Stimulated activated CD8-positive, alpha-beta memory T cell treated with anti-CD3 and anti-CD28 coated beads, Interleukin-15, amount 100 ng/mL, for 4 hours (primary cell): Measurements from ENCODE around the gene FBF1.
"Not testable (repeated sequence)": the region's sequence is repeated elsewhere in the genome, so short reads cannot be mapped to it uniquely, and the experiment has no call there.

Experiments used
- DNase-seq, 2 donors: peaks; one replicate each; pipeline ENCODE4 v3.0.0-alpha.2; 2020; ENCODE audit warnings: low read depth in 2 of 2

Gene FBF1

DNA sequence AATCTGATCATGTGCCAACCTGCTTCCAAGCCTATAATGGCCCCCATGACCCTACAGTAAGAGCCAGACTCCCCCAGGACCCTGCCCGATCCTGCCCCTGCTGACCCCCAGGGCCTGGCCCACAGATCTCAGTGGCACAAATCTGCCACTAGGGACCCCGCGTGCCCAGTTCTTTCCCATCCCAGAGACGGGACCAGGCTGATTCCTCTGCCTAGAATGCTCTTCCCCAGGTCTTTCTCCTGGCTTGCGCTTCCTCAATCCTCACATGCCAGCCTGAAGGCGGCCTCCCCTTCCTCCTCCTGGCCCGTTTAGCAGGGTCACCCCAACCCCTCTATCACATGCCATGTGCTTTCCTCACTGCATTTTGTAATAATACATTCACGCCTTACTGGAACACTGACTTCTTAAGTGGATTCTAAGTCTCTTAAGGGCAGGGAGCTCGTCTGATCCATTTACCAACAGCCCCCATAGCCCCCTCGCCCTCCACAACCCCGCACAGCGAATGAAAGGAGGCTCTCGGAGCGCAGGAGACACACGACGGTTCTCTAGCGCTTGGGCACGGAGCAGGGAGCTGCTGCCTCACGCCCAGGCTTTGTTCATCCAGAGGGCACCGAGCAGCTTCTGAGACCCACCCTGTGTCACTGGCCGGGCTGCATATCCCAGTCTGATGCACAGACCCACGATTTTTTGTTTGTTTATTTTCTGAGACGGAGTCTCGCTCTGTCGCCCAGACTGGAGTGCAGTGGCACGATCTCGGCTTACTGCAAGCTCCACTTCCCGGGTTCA lies 45.3 kb downstream of the FBF1 start:
- no peak for DNase-seq

DNA sequence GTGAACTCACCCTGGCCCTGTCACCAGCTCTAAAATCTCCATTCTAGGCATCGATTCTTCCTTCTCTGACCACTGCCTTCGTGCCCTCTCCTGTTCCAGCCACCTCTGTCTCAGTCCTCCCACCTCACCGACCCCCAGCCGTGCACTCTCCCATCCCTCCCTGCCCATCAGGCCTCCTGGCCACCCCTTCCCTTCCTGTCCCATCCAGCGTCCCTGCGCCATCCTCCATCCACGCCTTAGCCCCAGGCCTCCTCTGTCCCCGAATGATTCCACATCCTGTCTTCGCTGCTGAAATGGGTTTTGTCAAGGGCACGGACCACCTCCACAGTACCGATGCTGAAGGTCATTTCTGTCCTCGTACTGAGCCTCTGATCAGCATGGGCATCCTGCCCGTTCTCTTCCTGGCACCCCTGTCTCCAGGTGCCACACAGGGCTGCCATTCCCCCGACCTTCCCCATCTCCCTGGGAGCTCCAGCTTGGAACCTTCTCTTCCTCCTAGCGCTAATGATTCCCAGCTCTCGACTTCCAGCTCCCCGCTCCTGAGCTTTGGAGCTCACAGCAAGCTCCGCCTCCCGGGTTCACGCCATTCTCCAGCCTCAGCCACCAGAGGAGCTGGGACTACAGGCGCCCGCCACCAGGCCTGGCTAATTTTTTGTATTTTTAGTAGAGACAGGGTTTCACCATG lies 46.7 kb downstream of the FBF1 start:
- DNase-seq: no peak

DNA sequence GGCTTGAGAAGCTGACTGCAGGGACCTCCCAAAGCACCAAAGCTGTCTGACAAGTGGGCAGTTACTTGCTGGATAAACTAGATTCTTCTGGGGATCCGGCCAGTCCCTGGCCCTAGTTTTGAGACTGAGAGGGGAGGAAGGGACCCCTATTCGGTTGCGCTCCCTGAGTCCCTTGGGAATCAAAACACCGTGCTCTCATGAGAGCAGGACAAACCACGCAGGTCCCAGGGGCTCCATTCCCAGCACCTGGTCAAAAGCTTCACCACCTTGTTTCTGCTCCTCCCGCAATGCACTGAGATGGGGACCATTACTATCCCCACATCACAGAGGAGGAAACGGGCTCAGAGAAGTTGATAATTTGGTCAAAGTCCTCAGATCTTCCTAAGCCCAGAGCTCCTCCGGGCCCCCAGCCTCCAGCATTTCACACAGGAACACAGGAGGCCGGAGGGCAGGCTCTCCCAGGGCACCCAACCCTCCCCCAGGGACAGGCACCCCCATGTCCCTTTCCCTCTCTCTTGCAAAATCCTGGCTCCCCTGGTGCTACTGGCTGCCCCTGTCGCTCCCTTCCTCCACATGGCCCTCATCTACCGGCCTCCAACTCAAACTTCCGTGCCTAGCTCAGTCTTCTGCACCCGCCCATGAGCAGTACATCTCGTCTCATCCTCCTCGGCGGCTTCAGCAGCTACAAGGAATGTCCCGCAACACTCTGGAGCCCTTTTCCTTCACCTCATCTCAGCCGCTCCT lies 47.4 kb downstream of the FBF1 start:
- no peak for DNase-seq

DNA sequence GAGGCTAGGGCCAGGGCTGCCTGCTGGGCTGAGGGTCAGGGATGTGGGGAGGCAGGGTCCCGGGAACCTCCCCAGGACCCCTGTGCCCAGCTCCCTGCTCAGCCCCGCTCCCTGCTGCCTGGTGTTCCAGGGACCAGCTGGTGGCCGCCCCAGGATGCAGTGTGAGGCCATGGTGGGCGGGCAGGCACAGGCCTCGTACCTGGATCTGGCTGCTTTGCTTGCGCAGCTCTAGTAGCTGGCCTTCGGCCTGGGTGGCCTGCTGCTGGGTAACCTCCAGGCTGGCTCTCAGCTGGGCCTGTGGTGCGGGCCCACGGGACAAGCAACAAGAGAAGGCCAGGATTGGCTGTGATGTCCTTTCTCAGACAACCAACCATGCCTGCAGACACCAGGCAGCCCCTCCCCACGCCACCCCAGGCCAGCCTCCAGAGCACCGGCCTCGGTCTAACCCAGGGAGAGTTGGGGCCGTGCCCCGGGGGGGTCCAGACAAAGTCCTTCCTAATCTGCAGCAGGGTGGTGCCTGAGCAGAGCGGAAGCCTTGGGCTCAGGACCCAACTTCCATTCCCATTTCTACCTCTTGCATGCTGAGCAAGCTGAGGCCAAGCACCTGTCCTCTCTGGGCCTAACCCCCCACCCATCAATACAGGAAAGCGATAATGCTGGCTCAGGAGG lies 48.2 kb downstream of the FBF1 start:
- DNase-seq: no peak

DNA sequence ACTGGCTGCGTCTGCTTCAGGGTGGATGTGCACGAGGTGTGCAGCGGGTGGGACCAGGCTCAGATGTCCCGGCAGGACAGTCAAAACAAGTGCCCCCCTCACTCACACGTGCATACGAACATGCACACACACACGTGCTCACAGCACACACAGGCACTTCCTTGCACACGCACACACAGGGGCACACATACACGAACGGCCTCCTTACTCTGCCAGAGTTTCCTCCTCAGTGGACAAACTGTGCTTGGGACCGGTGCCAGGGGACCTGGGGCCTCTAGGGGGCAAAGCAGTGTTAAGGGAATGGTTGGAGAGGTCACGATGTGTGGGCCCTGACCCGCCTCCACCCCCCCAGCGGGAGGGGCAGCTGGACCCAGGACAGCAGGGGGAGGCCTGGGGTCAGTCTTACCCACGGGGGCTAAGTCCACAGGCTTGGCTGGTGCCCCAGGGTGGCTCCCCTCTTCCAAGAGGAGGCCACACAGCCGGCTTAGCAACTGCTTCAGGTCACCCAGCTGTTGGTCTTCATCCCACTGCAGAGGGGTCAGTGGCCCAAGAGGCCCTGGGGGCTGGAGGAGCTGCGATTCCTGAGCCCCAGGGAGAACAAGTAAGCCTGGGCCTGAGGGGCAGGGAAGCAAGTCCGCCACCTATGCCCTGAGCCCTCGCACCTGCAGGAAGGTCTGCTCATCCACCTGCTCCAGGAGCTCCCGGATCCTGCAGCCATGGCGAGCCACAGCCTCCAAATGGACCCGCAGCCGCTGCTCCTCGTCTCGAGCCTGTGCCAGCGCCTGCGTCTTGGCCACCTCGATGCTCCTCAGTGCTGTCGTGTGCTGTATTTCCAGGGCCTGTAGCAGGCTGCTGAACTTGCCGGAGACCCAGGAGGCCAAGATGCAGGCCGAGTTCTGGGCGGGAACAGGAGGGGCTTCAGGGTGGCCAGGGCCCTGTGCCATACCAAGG lies 49.0 kb downstream of the FBF1 start:
- no peak for DNase-seq

DNA sequence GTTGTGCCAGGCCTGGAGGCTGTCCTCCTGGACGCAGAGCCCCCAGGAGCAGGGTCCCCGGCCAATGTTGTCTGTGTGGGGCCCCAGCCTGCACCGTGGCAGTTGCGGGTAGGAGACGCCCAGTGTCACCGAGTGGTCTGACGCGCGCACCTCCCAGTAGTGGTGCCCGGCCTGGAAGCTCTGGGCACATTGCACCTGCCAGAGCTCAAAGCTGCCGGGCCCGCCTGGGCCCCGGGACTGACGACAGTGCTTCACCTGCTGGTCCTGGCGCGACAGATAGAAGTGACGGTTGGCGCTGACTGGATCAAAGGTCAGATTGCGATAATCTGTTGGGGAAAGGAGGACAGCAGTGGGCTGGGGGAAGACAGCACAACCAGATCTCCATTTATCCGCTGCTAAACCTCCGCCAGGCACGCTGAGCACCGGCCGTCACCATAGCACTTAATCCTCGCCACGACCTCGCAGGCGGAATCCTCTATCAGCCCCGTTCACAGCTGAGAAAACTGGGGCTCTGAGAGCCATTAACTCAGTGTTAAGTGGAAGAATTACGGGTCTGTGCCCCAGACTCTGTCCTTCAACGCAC lies 49.7 kb downstream of the FBF1 start:
- no peak for DNase-seq

DNA sequence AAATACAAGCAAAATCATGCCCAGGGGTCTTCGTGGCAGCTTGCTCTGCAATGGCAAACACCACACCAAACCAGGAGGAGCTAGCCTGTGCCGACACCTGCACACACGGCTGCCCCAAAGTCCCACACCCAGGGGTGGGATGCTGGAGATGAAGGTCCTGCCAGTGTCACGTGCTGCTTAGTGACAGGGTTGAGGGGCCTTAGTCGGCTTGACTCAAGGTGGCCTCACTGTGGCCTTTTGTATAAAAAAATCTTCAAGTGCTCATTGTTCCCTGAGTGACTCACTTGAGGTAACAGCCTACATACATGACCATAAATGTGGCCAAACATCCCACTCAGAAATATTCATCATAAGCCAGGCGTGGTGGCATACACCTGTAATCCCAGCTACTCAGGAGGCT lies 51.4 kb downstream of the FBF1 start:
- DNase-seq: no peak

DNA sequence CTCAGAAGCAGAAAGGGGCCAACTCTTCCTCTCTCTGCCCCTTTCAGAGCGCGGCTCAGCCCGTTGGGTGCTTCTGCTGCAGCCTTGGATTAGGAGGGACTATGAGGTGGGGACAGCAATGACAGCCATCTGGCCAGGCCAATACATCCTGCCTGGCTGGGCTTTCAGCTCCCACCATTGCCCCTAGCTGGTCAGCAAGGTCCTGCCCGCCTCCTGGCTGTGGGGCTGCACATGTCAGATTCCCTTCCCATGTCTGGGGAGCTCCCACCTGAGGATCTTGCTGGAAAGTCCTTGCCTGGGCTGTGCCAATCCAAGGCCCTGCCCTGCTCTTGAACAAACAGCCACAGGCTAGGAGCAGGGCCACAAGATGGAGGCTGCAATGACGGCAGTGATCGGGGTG lies 52.4 kb downstream of the FBF1 start:
- DNase-seq: no peak

DNA sequence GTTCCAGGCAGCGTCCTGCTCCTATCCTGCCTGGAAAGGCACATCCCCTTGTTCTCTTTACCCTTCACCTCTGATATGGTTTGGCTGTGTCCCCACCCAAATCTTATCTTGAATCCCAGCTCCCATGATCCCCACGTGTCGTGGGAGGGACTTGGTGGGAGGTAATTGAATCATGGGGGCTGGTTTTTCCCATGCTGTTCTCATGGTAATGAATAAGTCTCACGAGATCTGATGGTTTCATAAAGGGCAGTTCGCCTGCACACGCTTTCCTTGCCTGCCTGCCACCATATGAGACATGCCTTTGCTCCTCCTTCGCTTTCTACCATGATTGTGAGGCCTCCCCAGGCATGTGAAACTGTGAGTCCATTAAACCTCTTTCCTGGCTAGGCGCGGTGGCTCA lies 55.0 kb downstream of the FBF1 start:
- not testable (repeated sequence) for DNase-seq

DNA sequence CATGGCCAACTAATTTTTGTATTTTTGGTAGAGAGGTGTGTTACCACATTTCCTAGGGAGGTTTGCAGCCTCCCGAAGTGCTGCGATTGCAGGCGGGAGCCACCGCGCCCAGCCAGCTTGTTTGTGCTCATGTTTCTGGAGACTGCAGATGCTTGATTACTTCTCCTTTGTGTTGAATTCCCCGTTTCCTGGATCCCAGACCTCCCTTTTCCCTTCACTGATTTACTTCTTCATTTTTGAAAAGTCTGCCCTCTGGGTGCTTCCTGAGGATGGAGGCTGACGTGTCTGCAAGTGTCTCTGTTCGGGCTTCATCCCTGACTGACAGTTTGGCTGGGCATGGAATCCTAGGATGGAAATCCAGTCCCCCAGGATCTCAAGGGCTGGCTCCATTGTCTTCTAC lies 55.4 kb downstream of the FBF1 start:
- DNase-seq: no peak

DNA sequence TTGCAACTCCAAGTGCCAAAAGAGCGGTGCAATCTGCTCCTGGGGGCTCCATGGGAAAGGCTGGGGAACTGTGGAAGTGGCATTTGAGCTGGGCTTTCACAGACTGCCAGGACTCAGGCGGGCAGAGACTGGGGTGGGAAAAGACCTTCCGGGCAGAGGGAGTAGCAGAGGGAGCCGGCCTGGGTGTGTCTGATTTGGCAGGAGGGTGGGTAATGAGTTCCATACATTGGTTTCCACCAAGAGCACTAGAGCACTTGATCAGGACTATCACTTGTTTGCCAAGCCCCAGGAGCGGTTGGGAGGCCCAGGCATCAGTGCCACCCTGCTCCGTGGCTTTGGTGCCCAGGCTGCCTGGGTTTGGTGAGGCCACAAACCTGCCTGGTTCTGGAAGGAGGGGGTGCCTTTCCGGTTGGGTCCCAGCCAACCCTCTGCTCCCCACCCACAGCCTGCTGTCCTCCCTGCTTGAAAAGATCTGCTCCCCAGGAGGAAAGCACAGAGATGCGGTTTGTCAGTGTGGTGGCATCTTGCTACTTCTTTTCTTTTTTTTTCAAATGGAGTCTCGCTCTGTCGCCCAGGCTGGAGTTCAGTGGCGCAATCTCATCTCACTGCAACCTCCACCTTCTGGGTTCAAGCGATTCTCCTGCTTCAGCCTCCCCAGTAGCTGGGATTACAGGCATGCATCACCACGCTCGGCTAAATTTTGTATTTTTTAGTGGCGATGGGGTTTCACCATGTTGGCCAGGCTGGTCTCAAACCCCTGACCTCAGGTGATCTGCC lies 59.0 kb downstream of the FBF1 start:
- no peak for DNase-seq

DNA sequence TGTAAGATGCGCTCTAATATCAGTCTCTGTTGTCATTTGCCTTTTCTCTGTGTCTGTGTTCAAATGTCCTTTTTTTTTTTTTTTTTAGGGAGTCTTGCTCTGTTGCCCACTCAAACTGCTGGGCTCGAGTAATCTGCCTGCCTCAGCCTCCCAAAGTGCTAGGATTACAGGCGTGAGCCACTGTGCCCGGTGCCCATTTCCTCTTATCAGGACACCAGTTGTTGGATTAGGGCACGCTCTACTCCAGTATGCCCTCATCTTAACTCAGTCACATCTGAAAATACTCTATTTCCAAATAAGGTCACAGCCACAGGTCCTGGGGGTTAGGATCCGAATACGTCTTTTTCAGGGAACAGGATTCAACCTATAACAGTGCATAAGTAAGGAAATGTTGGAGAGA lies 60.6 kb downstream of the FBF1 start:
- no peak for DNase-seq

DNA sequence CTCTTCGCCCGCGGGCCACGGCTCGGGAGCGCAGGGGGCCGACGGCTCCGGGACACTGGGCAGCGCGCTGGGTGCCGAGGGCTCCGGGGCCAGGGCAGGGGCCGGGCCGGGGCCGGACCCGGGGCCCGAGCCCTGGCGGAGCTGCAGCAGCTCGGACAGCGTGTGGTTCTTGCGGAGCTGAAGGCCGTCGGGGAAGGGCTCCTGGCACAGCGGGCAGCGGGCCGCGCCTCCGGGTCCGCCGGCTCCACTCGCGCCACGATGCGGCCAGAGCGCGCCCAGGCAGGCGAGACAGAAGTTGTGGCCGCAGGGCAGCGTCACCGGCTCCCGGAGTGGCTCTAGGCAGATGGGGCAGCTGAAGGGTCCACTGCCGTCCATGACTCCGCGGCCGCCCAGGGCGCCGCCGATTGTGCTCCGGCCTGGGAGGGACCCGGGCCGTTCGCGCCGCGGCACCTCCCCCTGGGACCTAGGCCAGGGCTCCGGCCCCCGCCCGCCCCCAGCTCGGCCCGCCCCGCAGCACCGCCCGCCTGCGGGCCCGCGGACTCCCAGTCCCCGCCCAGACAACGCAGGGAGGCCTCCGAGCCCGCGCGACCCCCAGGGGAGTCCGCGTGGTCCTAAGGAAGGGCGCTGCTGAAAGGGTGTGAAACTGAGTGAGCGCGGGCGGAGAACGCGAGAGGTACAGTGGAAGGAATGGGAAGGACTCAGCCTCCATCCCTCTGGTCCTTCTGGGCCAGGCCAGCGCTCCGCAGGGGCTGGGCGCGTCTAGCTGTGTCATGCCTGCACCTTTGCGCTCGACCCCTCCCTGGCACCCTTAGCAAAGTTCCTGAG lies 62.5 kb downstream of the FBF1 start, which contains the start of gene TRIM47:
Gene TRIM47, minus strand, starts transcription at position 408 of the 825 bp plus-strand sequence. Its CDS starts 33 bp downstream, at position 375.
- no peak for DNase-seq

DNA sequence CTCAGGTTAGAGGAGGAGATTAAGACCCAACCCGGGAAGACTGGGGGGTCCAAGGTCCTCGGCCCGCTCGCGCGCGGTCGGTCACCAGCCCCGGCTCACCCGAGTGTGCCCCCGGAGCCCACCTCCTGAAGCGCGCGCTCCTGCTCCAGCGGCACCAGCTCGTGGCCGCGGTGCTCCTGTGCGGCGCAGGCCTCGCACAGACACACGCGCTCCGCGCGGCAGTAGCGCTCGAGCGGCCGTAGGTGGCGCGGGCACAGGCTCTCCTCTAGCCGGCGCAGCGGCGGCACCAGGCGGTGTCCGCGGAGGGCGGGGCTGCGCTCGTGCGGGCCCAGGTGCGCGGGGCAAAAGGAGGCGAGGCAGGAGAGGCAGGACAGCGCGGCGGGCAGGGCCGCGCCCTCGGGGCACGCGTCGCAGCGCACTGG lies 63.1 kb downstream of the FBF1 start:
- DNase-seq: peak; percentile 37 to 40

DNA sequence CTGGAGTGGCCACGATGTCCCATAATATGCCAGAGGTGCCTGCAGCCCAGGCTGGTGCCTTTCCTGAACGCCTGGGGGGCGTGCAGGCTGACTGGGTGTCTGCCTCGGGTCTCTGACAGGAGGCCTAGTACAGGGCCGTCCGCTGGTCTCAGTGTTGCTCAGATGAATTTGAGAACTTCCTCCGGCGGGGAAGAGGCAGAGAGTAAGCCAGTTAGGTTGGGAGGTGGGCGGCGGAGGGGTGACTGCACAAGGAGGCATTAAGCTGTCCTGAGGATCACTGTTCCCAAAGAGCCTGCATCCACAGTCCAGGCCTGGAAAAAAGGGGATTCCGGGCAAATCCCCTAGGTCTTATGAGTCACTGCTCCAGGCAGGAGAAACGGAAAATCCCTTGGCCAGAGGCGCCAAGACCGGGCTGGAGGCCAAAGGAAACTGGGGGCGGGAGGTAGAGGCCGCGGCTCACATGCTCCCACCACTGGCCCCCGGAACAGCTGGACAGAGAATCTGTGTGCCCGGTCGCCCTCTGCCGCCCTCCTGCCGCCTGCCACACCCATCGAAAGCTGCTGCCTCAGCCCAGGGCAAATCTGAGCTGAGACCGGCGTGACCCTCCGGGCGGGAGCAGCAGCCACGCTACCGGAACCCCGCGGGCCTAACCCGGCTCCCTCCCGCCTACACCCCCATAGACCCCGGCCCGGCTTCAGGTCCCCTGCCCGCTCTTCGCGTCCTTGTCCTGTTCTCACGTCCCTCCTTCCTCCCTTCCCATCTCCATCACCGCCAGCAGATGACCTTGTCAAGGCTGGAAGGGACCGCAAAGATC lies 63.7 kb downstream of the FBF1 start:
- no peak for DNase-seq

DNA sequence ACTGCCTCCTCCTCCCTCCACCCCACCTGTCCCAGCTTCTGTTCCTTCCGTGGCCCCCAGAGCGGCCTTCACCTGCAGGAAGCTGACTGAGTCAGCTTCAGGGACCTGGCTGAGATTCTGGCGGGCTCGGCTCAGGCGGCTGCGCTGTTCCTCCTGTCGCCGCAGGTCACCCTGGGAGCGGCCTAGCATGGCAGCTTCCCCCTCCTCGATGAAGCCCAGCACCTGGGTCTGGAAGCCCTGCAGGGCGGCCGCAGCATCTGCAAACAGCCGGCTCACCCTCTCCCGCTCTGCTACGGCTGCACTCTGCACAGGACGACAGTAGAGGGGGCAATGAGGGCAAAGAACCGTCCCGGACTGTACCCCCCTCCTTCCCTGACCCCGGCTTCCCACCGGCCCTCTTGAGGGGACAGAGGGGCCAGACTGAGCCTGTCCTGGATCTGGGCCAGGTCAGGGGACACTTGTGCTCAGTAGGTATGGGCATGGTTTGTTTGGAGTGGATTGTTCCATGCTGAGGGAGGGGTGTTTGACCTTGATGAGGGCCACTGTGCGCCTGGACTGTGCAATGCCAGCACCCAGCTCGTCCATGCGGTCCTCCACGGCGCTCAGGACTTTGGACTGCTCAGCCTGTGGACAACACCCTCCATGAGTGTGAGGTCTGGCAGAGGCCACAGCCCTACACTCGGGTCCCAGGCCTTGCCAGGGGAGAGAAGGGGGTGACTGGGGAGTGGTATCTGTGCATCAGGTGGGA lies 64.5 kb downstream of the FBF1 start:
- DNase-seq: peak; percentile 40 to 65

DNA sequence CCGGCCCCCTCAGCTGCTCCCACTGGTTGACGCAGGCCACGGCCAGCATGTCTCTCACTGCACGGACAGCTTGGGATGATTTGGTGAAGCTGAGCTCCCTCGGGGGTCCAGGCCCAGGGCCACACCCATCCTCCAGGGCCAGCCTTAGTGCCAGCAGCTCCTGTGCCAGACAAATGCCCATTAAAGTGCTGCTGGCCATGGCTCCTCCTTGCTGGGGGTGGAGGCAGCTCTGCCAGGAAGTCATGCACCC lies 65.0 kb downstream of the FBF1 start:
- DNase-seq: no peak
